Neural cell (in vitro differentiated cells): ENCODE measurements around the gene ADCY1.

Experiments used
- CTCF ChIP-seq: fragments of 450-650 bp; IDR thresholded peaks from 2 replicates; pipeline ENCODE4 v1.5.1; 2014; ENCODE audit warnings: antibody characterized with exemption, mild to moderate bottlenecking, moderate library complexity; ENCODE audit not compliant: poor library complexity, severe bottlenecking
- EP300 ChIP-seq: fragments of 450-650 bp; conservative IDR thresholded peaks from 2 replicates; pipeline ENCODE4 v1.6.1; 2014; ENCODE audit warnings: antibody characterized with exemption, mild to moderate bottlenecking, moderate library complexity; ENCODE audit not compliant: poor library complexity, severe bottlenecking
- EZH2 ChIP-seq: fragments of 200-600, 300-800 bp; shearing (Covaris generic), sonication (generic); IDR thresholded peaks from 2 replicates; pipeline ENCODE4 v1.6.1; 2014; ENCODE audit warnings: antibody characterized with exemption, low read length, borderline replicate concordance, mild to moderate bottlenecking; ENCODE audit not compliant: insufficient read depth, poor library complexity, severe bottlenecking
- POLR2AphosphoS5 ChIP-seq: IDR thresholded peaks from 2 replicates; pipeline ENCODE4 v1.6.1; 2012
- RAD21 ChIP-seq: fragments of 450-650 bp; conservative IDR thresholded peaks from 2 replicates; pipeline ENCODE4 v1.6.1; 2014; ENCODE audit warnings: antibody characterized with exemption, mild to moderate bottlenecking, moderate library complexity
- SMC3 ChIP-seq: fragments of 450-650 bp; conservative IDR thresholded peaks from 2 replicates; pipeline ENCODE4 v1.6.1; 2014; ENCODE audit warnings: antibody characterized with exemption, mild to moderate bottlenecking, moderate library complexity; ENCODE audit not compliant: poor library complexity
- TAF1 ChIP-seq: IDR thresholded peaks from 2 replicates; pipeline ENCODE4 v1.6.1; 2012; ENCODE audit warnings: low read depth

- TF ChIP-seq EP300 = no peak
- TF ChIP-seq CTCF = no peak
- TF ChIP-seq TAF1 = no peak
- no peak for TF ChIP-seq POLR2AphosphoS5
- TF ChIP-seq EZH2 = no peak
- no peak for TF ChIP-seq SMC3
- TF ChIP-seq RAD21 = no peak
Measured at GRCh38 chr7:45684910-45685618, 110.9 kb downstream of the ADCY1 start.
